Measurements from ENCODE around the gene MROH8. TPM values are rescaled to one million over a fixed set of nuclear protein-coding genes. Genes with fewer than 3 reads are reported as not detected.

Gene MROH8
- total RNA-seq, 1 experiment from 2014 or later: 0.50 TPM

DNA sequence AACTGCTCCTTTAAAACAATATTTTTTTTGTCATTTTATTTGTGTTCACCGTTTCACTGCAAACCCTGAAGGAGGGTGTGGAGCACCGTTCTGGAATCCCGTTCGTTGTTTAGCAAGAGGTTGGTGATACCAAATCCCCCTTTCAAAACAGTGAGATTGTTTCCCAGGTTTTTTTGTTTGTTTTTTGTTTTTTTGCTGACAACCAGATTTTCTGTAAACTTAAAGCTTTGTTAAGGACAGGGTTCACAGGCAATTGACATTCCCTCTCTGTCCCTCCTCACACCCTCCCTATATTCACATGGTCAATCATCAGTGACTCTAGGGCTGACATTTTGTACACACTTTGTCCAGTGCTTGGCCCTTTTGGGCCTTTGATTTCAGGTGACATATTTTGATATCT is 21.0 kb upstream of the MROH8 start:
- no peaks in the 10 kb centered on the region for H3K9me3 Mint-ChIP-seq
- TF ChIP-seq JAZF1 (CRISPR knock-in tag; IDR thresholded peaks at IDR 0.05) (no peak), ZNF232 (CRISPR knock-in tag; IDR thresholded peaks at IDR 0.05) (no peak), CREB1 (CRISPR knock-in tag; IDR thresholded peaks at IDR 0.05) (no peak), ZNF263 (CRISPR knock-in tag; IDR thresholded peaks at IDR 0.05; ENCODE audit: low read depth) (no peak), PRRX2 (CRISPR knock-in tag; IDR thresholded peaks at IDR 0.05) (no peak), PRDM15 (CRISPR knock-in tag; IDR thresholded peaks at IDR 0.05) (no peak), FOXJ3 (CRISPR knock-in tag; IDR thresholded peaks at IDR 0.05; ENCODE audit: borderline replicate concordance) (no peak), E2F1 (CRISPR knock-in tag; IDR thresholded peaks at IDR 0.05) (no peak), NR3C1 (CRISPR knock-in tag; conservative IDR thresholded peaks at IDR 0.05; ENCODE audit: low read depth) (no peak), NR2C2 (CRISPR knock-in tag; IDR thresholded peaks at IDR 0.05) (no peak), MAX (CRISPR knock-in tag; IDR thresholded peaks at IDR 0.05) (no peak)
- TF ChIP-seq, protein P1, sequence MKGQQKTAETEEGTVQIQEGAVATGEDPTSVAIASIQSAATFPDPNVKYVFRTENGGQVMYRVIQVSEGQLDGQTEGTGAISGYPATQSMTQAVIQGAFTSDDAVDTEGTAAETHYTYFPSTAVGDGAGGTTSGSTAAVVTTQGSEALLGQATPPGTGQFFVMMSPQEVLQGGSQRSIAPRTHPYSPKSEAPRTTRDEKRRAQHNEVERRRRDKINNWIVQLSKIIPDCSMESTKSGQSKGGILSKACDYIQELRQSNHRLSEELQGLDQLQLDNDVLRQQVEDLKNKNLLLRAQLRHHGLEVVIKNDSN (CRISPR knock-in tag; IDR thresholded peaks at IDR 0.05): no peak
- TF ChIP-seq, protein P2, sequence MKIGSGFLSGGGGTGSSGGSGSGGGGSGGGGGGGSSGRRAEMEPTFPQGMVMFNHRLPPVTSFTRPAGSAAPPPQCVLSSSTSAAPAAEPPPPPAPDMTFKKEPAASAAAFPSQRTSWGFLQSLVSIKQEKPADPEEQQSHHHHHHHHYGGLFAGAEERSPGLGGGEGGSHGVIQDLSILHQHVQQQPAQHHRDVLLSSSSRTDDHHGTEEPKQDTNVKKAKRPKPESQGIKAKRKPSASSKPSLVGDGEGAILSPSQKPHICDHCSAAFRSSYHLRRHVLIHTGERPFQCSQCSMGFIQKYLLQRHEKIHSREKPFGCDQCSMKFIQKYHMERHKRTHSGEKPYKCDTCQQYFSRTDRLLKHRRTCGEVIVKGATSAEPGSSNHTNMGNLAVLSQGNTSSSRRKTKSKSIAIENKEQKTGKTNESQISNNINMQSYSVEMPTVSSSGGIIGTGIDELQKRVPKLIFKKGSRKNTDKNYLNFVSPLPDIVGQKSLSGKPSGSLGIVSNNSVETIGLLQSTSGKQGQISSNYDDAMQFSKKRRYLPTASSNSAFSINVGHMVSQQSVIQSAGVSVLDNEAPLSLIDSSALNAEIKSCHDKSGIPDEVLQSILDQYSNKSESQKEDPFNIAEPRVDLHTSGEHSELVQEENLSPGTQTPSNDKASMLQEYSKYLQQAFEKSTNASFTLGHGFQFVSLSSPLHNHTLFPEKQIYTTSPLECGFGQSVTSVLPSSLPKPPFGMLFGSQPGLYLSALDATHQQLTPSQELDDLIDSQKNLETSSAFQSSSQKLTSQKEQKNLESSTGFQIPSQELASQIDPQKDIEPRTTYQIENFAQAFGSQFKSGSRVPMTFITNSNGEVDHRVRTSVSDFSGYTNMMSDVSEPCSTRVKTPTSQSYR (CRISPR knock-in tag; IDR thresholded peaks at IDR 0.05): no peak
- TF ChIP-seq, protein P3, sequence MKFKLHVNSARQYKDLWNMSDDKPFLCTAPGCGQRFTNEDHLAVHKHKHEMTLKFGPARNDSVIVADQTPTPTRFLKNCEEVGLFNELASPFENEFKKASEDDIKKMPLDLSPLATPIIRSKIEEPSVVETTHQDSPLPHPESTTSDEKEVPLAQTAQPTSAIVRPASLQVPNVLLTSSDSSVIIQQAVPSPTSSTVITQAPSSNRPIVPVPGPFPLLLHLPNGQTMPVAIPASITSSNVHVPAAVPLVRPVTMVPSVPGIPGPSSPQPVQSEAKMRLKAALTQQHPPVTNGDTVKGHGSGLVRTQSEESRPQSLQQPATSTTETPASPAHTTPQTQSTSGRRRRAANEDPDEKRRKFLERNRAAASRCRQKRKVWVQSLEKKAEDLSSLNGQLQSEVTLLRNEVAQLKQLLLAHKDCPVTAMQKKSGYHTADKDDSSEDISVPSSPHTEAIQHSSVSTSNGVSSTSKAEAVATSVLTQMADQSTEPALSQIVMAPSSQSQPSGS (CRISPR knock-in tag; IDR thresholded peaks at IDR 0.05; ENCODE audit: borderline replicate concordance, low read depth): no peak
- 0 out of 2 replicates have a peak overlapping the region, but pooled peaks have one; percentile 25 for H3K27ac Mint-ChIP-seq
- no peaks in the 10 kb centered on the region for H3K27me3 Mint-ChIP-seq (ENCODE audit: low read depth)
- ATAC-seq (no peak), DNase-seq (ENCODE audit: low spot score) (no peak)
- ChIA-PET POLR2A (no interaction called here), CTCF (interaction anchor here (1.4 kb wide), 1 partner anchor 8 kb away, joined by 10 read pairs; no protein-coding TSS in a partner anchor)
- H3K4me1 Mint-ChIP-seq: peaks cover 5% of the 10 kb centered on the region
- no peak overlapping the region for H3K4me3 Mint-ChIP-seq
- peaks cover 68% of the 10 kb centered on the region for H3K36me3 Mint-ChIP-seq

GRCh38 chr20:37198932-37199660 is 19.7 kb upstream of the MROH8 start:
- Mint-ChIP-seq H3K9me3 (no peaks in the 10 kb centered on the region), H3K36me3 (peaks cover 55% of the 10 kb centered on the region), H3K27me3 (ENCODE audit: low read depth) (no peaks in the 10 kb centered on the region), H3K4me3 (no peak overlapping the region), H3K4me1 (peaks cover 15% of the 10 kb centered on the region), H3K27ac (no peak overlapping the region; the same call in 1 of the 2 replicates)
- ChIA-PET CTCF (no interaction called here), POLR2A (no interaction called here)
- DNase-seq (ENCODE audit: low spot score): no peak
- ATAC-seq: no peak
- no peak for TF ChIP-seq OVOL2 (CRISPR knock-in tag; IDR thresholded peaks at IDR 0.05; ENCODE audit: borderline replicate concordance)
- TF ChIP-seq ARID4B (CRISPR knock-in tag; IDR thresholded peaks at IDR 0.05; ENCODE audit: borderline replicate concordance): no peak
- TF ChIP-seq, protein P4, sequence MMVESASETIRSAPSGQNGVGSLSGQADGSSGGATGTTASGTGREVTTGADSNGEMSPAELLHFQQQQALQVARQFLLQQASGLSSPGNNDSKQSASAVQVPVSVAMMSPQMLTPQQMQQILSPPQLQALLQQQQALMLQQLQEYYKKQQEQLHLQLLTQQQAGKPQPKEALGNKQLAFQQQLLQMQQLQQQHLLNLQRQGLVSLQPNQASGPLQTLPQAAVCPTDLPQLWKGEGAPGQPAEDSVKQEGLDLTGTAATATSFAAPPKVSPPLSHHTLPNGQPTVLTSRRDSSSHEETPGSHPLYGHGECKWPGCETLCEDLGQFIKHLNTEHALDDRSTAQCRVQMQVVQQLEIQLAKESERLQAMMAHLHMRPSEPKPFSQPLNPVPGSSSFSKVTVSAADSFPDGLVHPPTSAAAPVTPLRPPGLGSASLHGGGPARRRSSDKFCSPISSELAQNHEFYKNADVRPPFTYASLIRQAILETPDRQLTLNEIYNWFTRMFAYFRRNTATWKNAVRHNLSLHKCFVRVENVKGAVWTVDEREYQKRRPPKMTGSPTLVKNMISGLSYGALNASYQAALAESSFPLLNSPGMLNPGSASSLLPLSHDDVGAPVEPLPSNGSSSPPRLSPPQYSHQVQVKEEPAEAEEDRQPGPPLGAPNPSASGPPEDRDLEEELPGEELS (CRISPR knock-in tag; IDR thresholded peaks at IDR 0.05): no peak
